Stimulated activated CD4-positive, alpha-beta T cell treated with anti-CD3 and anti-CD28 coated beads, TNF-alpha, amount 100 ng/mL, for 48 hours (primary cell): ENCODE results near the gene CYB5A.
A peak's percentile ranks its signal among the peaks of the same experiment; 100 is the strongest.

Experiments used
- DNase-seq, 3 donors: peaks; one replicate each; pipeline ENCODE4 v3.0.0-alpha.2; 2020; ENCODE audit warnings: low read depth in 3 of 3

The CYB5A gene

DNA sequence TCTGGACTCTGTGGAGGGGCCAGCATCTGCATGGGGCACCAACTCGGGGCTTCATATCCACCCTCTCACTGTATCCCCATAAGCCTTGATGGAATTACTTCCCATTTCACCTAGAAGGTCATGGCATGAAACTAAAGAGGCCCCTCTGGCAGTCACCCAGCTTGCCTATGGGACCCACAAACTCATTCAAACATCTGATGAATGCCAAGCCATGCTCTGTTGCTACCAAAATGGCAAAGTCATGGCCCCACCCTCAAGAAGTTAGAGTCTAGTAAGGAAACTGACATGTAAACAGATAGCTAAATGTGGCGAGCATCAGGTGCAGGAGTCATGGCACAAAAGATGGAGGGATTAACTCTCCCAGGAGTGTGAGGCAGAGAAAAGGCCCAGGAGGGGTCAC lies 14.5 kb downstream of the CYB5A start:
- DNase-seq: no peak

DNA sequence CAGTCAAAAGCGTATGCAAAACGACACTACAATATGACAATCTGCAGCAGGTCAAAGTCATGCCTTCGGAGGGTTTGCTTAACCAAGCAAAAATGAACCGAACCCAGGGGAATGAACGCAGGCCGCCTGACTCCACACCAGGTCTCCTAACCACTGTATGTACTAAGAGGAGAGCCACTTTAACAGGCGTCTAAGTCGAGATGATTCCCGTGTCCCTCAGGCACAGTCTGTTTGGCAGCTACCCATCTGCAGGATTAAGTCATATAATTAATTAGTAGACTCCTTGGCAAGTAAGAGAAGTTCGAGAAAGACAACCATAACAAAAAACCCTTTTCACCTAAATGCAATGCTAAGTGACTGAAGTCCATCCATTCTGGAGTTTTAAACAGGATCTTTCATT lies 15.2 kb downstream of the CYB5A start:
- no peak for DNase-seq

DNA sequence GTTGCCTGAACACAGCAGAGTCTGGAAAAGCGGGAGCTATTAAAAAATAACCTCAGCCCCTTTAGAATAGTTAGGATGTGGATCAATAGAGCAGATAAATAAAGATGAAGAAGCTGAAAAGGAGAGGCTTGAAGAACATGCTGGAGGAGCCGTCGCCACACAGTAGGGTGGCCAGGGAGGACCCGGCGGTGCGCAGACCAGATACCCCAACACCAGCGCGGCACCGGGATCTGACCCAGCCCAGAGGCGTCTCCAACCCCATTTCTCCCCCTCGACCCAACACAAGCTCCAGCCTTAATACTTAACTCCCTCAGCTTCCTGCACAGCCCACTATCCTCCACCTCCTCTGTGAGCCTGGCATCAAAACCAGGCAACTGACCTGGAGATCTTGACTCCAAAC lies 16.0 kb downstream of the CYB5A start:
- no peak for DNase-seq

DNA sequence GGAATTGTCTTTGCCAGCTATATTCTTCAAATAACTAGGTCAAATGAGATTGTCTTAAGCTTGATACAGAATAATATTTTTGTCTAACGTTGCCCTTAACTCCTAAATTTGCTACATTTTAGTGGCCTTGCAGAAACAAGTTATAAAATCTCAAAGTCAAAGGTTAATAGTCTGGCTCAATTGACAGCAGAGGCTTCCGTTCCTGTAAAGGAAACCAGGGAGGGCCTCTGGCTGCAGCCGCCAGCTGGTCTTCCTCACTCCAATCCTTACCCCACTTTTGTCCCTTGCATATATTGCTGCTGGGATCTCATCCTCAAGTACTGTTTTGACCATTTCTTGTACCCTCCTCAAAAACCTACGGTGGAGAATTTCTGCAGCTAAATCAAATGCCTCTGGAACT lies 17.1 kb downstream of the CYB5A start:
- no peak for DNase-seq

DNA sequence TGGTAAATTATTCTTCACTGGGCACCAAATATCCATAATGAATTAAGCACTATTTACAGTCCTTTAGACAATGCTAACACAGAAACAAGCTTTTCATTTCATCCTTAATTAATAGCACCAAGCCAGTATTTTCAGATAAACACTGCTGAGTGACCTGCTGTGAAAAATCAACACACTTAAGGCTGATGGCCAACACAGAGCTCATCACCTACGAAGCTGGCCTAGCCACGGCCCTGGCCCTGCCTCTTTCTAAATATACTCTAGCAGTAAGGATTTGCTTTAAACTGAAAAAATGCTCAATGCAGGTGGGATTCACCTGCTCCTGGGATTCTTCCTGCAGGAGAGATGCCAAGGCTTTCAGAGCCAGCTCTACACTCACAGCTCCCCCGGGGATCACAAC lies 18.4 kb downstream of the CYB5A start:
- DNase-seq: no peak

DNA sequence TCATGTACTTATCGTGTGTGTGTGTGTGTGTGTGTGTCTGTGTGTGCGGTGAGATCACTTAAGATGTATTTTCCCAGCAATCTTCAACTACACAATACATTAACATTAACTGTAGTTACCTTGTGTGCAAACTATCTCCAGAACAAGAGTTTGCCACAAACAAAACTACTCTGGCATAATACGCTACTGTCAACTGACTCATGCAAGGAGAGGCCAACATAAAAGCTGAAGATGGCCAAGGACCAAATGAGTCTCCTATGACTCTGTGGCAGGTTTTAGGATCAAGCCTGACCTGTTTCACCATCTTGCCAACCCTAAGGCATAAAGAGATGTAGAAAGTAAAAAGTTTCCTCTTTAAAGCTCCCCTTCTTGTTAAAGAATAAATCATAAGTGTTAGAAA lies 20.1 kb downstream of the CYB5A start:
- no peak for DNase-seq

DNA sequence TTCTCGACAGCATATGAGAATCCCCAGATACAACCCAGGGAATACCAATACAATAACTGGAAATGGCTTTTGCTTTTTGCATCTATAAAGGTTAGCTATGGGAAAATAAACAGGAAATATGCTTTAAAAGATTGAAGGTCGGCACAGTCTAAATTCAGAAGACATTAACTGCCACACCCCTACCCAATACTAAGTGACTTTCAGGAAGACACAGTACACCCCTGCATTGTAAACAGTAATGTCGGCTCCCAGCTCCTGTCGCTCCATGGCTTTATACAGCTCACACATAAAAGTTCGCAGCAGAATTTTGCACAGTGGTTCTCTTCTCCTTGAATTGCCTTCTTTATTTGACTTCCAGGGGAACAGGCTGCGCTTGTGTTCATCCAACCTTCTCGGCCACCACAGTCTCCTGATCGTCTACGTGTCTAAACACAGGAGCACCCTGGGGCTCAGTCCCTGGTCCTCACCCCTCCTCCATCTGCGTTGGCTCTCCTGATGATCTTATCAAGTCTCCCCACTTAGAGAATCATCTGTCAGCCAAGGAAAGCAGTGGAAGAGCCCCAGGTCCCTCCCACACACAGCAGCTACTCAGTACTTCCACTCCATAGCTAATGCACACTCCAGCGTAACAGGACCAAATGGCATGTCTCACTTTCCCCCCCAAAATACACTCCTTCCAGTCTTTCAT lies 22.7 kb downstream of the CYB5A start:
- no peak for DNase-seq

DNA sequence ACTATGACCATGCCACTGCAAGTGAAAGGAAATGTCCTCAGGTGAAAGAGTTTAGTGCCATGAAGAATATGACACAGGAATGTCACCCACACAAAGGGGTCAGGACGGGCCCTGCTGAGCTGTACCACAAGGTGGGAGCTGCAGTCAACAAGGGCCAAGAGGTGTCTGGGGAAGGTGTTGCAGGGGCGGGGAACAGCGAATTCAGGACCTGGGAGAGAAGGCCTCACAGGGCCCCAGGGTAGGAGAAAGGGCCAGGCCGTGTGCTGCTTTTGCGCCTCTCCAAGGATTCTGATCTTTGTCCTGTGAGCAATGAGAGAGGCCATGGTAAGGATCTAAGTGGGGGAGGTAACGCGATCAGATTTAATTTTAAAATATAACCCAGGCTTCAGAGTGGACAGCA lies 23.6 kb downstream of the CYB5A start:
- no peak for DNase-seq

DNA sequence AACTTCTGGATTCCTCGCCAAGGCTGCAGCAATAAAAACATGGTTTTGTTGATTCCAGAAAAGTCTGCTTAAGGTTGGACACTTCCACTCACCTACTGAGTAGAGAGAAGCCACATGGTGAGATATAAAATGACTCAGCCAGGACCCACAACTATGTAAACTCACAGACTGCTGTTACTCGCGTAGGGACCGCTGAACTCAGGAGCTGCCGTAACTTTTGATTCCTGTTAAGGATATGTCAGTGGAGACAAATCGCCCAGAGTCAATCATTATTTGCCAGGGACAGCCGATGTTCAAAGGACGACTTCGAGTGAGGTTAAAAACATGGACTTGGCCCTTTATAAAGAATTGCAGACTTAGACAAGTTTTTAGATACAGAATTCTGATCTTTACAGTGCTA lies 25.6 kb downstream of the CYB5A start:
- DNase-seq: no peak

DNA sequence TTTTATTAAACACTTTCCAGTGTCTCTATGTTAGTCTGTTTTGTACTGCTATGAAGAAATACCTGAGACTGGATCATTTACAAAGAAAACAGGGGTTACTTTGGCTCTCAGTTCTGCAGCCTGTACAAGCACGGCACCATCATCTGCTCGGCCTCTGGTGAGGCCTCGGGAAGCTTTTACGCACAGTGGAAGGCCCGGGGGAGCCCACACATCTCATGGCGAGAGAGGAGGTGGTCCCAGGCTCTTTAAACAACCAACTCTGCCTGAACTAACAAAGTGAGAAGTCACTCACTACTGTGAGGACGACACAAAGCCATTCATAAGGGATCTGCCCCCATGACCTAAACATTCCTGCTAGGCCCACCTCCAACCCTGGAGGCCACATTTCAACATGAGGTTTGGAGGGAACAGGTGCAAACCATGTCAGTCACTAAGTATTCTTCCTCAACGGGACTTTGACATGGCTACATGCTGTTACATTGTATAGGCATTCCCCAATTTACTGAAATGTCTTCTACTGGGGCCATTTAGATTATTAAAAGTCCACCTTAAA lies 26.1 kb downstream of the CYB5A start:
- DNase-seq: no peak

DNA sequence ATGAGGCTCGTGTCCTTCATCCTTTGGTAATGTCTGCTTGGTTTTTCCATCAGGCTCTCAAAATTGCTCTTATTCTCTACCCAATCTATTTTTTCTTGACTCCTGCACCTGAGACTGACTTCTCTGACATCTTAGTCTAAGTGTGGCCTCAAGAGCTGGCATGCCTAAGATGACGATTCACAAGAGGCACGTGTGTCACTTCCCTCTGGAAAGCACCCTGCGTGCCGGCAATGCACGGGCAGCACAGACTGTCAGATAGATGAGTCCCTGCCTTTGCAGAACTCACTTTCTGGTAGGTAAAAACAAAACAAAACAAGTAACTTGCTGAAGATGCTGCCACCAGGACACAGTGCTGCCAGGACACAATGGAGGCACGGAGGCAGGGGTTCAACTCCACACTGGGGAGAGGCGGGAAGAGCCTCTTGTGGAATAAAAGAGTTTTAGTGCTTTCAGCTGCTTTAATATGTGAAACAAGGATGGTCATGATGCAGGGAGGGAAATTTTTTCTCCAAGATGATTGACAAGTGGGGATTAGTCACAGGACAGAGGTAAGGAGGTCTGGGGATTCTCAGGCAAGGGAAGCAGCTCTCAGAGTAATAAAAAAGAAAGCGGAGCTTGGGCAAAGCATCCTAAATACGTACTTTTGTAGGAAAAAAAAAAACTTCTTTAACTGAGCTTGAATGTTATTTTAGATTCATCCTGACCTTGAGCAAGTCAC lies 27.3 kb downstream of the CYB5A start:
- no peak for DNase-seq

DNA sequence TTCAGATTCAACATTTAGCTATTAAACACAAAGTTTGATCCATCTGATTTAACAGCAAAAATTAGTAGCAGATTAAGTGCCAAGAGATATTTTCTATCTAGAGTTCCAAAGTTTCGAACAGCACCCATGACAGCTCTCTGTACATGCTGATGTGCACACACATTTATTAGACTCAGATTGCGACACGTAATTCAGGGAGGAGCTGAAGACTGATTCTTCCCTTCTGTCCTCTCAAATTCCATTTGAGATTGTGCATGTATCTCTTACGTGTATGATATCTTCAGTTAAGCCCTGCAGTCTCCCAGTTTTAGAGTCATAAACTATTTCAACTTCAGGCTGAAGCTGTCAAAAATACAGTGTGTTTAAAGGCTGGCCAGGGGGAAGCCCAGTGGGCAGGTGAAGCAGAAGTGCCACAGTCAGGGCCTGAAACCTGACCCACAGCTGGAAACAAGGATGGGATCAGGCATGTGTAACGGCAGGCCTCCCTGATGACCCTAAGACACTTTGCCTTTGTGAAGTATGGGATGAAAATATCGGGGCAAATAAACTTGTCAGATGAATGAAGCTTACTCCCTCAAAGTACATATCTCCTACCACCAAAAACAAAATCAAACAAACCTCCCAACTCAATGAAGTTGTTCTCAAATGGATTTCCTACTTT lies 30.6 kb downstream of the CYB5A start:
- no peak for DNase-seq

DNA sequence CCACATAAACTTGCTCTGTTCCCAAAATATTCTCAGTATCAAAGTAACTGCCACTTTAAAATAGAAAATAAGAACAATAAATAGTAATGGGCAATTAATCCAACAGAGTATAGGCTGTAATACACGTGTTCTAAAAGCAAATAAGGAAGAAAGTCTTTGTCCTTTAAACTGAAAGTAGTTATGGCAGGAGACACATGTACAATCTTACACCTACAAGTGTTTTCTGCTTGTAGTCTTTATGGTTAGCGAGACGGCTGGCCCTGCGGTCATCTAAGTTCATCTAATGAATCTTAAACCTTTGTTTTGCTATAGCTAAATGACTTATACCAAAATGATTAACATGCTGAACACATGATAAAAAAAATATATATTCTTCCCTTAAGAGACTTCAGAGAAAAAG lies 32.4 kb downstream of the CYB5A start:
- DNase-seq: no peak

DNA sequence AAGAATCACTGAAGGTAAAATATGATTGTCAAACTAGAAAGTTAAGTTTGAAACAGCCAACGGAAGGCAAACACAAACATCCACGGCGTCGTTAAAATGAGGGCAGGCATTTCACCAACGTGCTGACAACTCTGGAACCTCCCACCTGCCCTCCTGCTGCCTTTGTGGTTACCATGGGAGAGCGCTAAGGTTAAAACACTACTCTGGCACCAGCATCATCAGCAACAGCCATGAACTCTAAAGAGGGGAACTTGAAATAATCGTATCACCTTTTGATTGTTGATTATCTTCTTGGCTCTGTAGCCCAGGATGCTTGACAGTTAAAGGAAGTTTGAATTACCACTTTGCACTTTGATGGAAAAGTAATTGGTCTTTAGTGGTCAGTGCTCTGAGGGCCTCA lies 34.7 kb downstream of the CYB5A start:
- no peak for DNase-seq

DNA sequence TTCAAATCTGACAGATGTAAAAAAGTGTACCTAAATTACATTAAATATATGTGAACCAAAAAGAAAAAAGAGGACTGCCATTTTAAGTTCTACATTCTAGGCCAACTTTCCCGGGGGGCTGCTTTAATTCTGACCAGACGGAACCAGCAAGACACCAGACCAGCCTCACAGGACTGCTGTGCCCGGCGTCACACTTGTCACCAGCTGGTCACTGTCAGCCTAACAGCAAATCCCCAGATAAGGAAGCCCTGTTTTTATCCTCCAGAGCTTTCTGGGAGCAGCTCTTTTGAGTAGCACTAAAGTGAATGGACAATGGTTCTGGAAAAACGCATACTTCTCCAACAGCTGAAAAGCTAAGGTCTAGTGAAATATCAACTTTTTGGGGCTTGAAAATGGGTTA lies 35.6 kb downstream of the CYB5A start:
- no peak for DNase-seq

DNA sequence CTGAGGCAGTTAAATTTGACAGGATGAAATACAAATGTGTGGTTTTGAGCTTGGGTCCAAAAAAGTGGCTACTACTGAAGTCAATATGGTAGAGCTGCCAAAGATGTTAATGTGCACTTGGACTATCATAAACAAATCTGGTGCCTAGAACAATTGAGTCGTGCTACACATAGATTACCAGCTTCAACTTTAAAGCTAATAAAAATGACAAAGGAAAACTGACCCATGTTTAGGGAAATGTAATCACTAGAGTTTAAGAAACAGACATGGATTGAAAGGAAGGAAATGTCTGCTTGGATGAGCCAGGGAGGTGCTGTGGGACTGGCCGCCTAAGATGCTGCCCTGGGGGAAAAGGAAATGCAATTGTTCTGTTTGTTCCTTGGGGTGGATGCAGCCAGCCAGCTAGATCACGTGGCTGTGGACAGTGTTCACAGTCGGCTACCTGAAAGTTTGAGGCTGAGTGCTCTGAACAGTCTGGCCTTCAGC lies 36.6 kb downstream of the CYB5A start:
- DNase-seq: no peak

DNA sequence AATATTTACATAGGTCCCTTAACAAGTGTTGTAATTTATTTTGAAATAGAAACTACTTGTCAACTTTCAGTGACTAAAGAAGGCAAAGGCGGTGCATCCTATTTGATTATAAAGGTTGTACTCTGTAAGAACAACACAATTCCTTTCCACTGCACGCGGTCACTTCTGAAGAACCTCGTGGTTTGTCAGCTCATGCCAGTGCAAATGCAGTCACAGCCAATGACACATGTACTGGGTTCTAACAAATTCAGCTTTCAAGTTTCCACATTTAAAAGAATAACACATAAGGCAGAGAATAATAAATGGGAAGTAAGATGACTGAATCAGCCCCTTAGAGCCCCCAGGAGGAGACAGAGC lies 39.7 kb downstream of the CYB5A start:
- DNase-seq: peak in 2 of 3 donors; percentile 13 to 43

DNA sequence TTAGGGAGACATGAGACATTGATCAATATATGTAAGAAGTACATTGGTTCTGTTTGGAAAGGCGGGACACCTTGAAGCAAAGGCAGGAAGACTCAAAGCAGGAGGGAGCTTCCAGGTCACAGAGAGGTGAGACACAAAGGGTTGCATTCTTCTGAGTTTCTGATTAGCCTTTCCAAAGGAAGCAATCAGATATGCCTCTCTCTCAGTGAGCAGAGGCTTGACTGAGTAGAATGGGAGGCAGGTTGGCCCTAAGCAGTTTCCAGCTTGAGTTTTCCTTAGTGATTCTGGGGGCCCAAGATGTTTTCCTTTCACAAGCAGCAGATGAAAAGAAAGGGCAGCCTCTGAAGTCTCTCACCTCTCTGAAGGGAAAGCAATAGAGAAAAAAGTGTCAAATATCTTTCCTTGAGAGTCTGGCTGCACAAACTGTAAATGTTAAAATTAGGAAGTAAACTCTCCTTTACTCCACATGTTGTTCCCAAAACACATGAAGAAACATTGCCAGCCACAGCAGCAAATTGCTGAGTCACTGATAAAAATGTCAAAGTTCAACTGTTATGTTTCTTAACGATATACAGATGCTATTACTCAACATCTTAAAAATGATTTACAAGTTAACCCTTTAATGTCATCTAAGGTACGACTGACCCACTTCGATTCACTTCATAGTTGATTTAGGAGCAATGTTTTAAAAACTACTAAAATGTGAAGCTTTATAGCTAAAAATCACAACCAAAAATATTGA lies 40.3 kb downstream of the CYB5A start:
- no peak for DNase-seq

DNA sequence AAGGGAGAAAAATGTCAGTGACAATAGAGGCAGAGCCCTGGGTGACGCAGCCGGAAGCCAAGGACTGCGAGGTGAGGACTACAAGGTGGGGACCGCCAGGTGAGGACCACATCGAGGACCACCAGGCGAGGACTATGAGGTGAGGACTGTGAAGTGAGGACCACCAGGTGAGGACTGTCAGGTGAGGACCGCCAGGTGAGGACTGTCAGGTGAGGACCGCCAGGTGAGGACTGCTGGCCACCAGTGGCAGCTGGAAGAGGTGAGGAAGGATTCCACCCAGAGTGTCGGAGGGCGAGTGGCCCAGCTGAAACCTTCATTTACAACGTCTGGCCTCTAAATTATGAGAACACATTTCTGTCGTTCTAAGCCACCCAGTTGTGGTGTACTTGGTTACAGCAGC lies 41.6 kb downstream of the CYB5A start:
- no peak for DNase-seq

DNA sequence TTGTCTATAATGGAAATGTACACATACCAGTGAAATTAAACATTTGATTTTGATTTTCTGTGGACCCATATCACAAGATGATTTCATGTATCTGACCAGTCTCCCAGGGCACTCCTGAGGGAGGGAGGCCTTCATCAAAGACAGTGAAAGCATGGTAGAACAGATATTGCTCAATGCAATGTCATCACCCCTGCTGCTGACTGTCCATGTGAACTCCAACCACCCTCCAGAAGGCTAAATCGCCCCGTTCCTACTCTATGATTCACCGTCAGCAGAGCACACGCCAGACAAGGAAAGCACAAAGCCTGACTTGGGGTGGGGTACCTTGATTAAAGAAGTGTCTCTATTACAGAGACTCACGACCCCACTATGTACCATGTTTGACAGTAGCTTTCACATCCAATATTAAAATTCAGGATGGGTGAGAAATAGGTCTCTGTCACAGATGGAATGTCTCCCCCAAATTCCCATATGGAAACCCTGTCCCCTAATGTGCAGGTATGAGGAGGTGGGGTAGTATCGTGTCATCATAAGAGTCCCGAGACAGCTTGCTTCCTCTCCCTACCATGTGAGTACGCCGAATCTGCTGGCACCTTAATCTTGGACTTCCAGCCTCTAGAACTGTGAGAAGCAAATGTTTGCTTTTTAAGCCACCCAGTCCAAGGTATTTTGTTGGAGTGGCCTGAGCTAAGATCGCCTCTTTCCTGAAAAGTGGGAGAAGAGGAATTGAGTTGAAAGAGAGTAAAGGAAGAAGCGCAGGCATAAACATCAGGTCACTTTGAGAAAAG lies 42.4 kb downstream of the CYB5A start:
- DNase-seq: no peak

DNA sequence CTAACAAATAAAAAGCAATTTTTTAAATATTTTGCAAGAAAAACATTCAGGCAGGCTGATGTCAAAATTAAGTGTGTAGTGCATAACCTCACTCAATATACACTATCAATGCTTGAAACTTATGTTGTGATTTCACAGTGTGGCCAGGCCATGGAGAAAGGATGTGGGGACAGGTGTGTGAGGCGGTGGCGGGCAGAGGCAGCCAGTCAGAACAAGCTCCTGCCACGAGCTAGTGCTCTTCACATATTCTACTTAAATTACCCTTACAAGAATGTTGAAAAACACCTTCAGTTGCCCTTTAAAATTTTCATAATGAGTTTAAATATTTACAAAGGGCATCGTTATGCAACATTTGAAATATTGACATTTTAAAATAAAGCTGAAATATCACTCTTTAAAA lies 43.2 kb downstream of the CYB5A start:
- no peak for DNase-seq
